Mesenteric fat pad (tissue), 1 donor: ENCODE results near the gene DPYD. TPM values are rescaled to one million over a fixed set of nuclear protein-coding genes. Genes with fewer than 3 reads are reported as not detected.

Experiments
- DNase-seq: peaks from one replicate; pipeline ENCODE4 v3.0.0-alpha.2; 2020; ENCODE audit warnings: low spot score
- total RNA-seq: library from RNA; stranded (reverse); fragmentation: NEBNext Ultra II Directional; extraction: Animal tissue kit (Norgen Biotek cat#: 25700); gene quantifications from one replicate; pipeline ENCODE4 v1.2.1, GENCODE V29; 2021
- donor health status: DM: yes; HTN: yes; CAD: no.

Gene DPYD
- total RNA-seq, 1 donor from 2014 or later: 48.6 TPM

GRCh38 chr1:97105531-97105930, 815.3 kb downstream of the DPYD start:
- DNase-seq: no peak

- no peak for DNase-seq
These were observed 819.3 kb downstream of the DPYD start for GRCh38 chr1:97101509-97101908.

GRCh38 chr1:97097404-97097925, 823.4 kb downstream of the DPYD start:
- no peak for DNase-seq

GRCh38 chr1:97095764-97096163, 825.1 kb downstream of the DPYD start:
- no peak for DNase-seq

GRCh38 chr1:97094247-97094972, 826.4 kb downstream of the DPYD start:
- DNase-seq: no peak

- DNase-seq: no peak
These were observed 827.1 kb downstream of the DPYD start for GRCh38 chr1:97093741-97094140.

GRCh38 chr1:97092824-97093223, 828.0 kb downstream of the DPYD start:
- DNase-seq: no peak

GRCh38 chr1:97091679-97092078, 829.2 kb downstream of the DPYD start:
- DNase-seq: no peak

- no peak for DNase-seq
These were observed 829.6 kb downstream of the DPYD start for GRCh38 chr1:97091263-97091662.

GRCh38 chr1:97090725-97091124, 830.1 kb downstream of the DPYD start:
- no peak for DNase-seq

GRCh38 chr1:97089173-97089572, 831.7 kb downstream of the DPYD start:
- no peak for DNase-seq

GRCh38 chr1:97088391-97088790, 832.4 kb downstream of the DPYD start:
- no peak for DNase-seq

GRCh38 chr1:97084546-97084945, 836.3 kb downstream of the DPYD start:
- DNase-seq: no peak

GRCh38 chr1:97082160-97082848, 838.5 kb downstream of the DPYD start:
- no peak for DNase-seq

- no peak for DNase-seq
These were observed 842.0 kb downstream of the DPYD start for GRCh38 chr1:97078872-97079271.

GRCh38 chr1:97077221-97077620, 843.6 kb downstream of the DPYD start:
- no peak for DNase-seq

GRCh38 chr1:97074771-97075170, 846.1 kb downstream of the DPYD start:
- DNase-seq: no peak

GRCh38 chr1:97073936-97074335, 846.9 kb downstream of the DPYD start:
- DNase-seq: no peak

GRCh38 chr1:97073169-97073568, 847.7 kb downstream of the DPYD start:
- no peak for DNase-seq

GRCh38 chr1:97071173-97071572, 849.7 kb downstream of the DPYD start:
- DNase-seq: no peak

- no peak for DNase-seq
These were observed 850.5 kb downstream of the DPYD start for GRCh38 chr1:97070376-97070775.

- DNase-seq: no peak
These were observed 851.5 kb downstream of the DPYD start for GRCh38 chr1:97069312-97069711.

- no peak for DNase-seq
These were observed 854.0 kb downstream of the DPYD start for GRCh38 chr1:97066860-97067259.
